GM23338 (cell line): ENCODE data around the gene ICE1. TPM values are rescaled to one million over a fixed set of nuclear protein-coding genes. Genes with fewer than 3 reads are reported as not detected.

Experiments used
- ATAC-seq: fragments of 200-7000 bp; cut with Tn5 transposase; 3 replicates; pipeline ENCODE4 v1.9.1; 2020
- DNase-seq: peaks from one replicate; pipeline ENCODE4 v3.0.0-alpha.2; 2015; ENCODE audit warnings: low spot score
- H2AFZ ChIP-seq: fragments of 200-600 bp; sonication (generic); 2 replicates; pipeline ENCODE4 v1.8.0; 2016; ENCODE audit warnings: antibody characterized with exemption, mild to moderate bottlenecking, moderate library complexity
- H3F3A ChIP-seq: fragments of 200-600 bp; sonication (generic); replicated peaks from 2 replicates; pipeline ENCODE4 v1.8.0; 2017; ENCODE audit warnings: antibody characterized with exemption, mixed run types, low read depth
- H3K27ac ChIP-seq: fragments of 200-600 bp; sonication (generic); 2 replicates; pipeline ENCODE4 v1.6.1; 2016; ENCODE audit warnings: low read depth
- H3K27me3 ChIP-seq: fragments of 200-600 bp; sonication (generic); 2 replicates; pipeline ENCODE4 v1.8.0; 2016; ENCODE audit warnings: mild to moderate bottlenecking, mixed run types, moderate library complexity; ENCODE audit not compliant: insufficient read depth
- H3K36me3 ChIP-seq: fragments of 200-600 bp; sonication (generic); 2 replicates; pipeline ENCODE4 v1.8.0; 2016; ENCODE audit warnings: mild to moderate bottlenecking; ENCODE audit not compliant: insufficient read depth
- H3K4me1 ChIP-seq: fragments of 200-600 bp; sonication (generic); 2 replicates; pipeline ENCODE4 v1.8.0; 2016; ENCODE audit warnings: mild to moderate bottlenecking, moderate library complexity; ENCODE audit not compliant: insufficient read depth
- H3K4me2 ChIP-seq: fragments of 200-600 bp; sonication (generic); 2 replicates; pipeline ENCODE4 v1.7.1; 2017; ENCODE audit warnings: mixed run types
- H3K4me3 ChIP-seq: fragments of 200-600 bp; sonication (generic); 2 replicates; pipeline ENCODE4 v1.6.1; 2016; ENCODE audit warnings: mixed run types
- H3K79me2 ChIP-seq: fragments of 200-600 bp; sonication (generic); replicated peaks from 2 replicates; pipeline ENCODE4 v1.8.0; 2017; ENCODE audit warnings: mild to moderate bottlenecking; ENCODE audit not compliant: insufficient read depth
- H3K9me2 ChIP-seq: fragments of 200-600 bp; sonication (generic); 2 replicates; pipeline ENCODE4 v1.8.0; 2017; ENCODE audit not compliant: insufficient read depth
- H4K20me1 ChIP-seq: fragments of 200-600 bp; sonication (generic); replicated peaks from 2 replicates; pipeline ENCODE4 v1.8.0; 2017; ENCODE audit warnings: mild to moderate bottlenecking; ENCODE audit not compliant: insufficient read depth
- H3K27ac Mint-ChIP-seq: 2 replicates; pipeline ENCODE4 v1.8.0; 2020; ENCODE audit warnings: inconsistent platforms, mild to moderate bottlenecking, moderate library complexity, mixed read lengths
- H3K27me3 Mint-ChIP-seq: 3 replicates; pipeline ENCODE4 v1.8.0; 2022; ENCODE audit warnings: low read depth, mild to moderate bottlenecking, moderate library complexity, mixed read lengths, inconsistent platforms; ENCODE audit not compliant: insufficient read depth, poor library complexity
- H3K36me3 Mint-ChIP-seq: 3 replicates; pipeline ENCODE4 v1.8.0; 2021; ENCODE audit warnings: low read depth, mild to moderate bottlenecking, inconsistent platforms, moderate library complexity, mixed read lengths
- H3K4me1 Mint-ChIP-seq: 3 replicates; pipeline ENCODE4 v1.8.0; 2020; ENCODE audit warnings: mild to moderate bottlenecking, inconsistent platforms, mixed read lengths
- H3K4me3 Mint-ChIP-seq: 3 replicates; pipeline ENCODE4 v1.8.0; 2021; ENCODE audit warnings: moderate library complexity, mild to moderate bottlenecking, inconsistent platforms, mixed read lengths
- H3K9me3 Mint-ChIP-seq: 3 replicates; pipeline ENCODE4 v1.8.0; 2020; ENCODE audit warnings: moderate library complexity, mild to moderate bottlenecking, inconsistent platforms, mixed read lengths
- CREB1 ChIP-seq: fragments of 250-450 bp; sonication (Bioruptor Pico); IDR thresholded peaks from 2 replicates; pipeline ENCODE4 v1.5.0; 2020; ENCODE audit warnings: low read depth, mild to moderate bottlenecking, moderate library complexity
- CTCF ChIP-seq, 2 experiments: fragments of 200-600 bp in 1 of 2; sonication (generic) in 1 of 2; conservative IDR thresholded peaks; 2 replicates each; pipeline versions ENCODE4 v1.5.1 to v1.6.1; 2016 to 2017; ENCODE audit warnings: antibody characterized with exemption in 2 of 2, low read depth in 2 of 2, mild to moderate bottlenecking in 2 of 2, moderate library complexity in 1 of 2
- ETS1 ChIP-seq: IDR thresholded peaks from 2 replicates; pipeline ENCODE4 v1.6.1; 2016; ENCODE audit warnings: antibody characterized with exemption
- EZH2phosphoT487 ChIP-seq: fragments of 200-600 bp; sonication (generic); IDR thresholded peaks from one replicate; pipeline ENCODE4 v1.8.1; 2018; ENCODE audit warnings: antibody characterized with exemption; ENCODE audit not compliant: unreplicated experiment
- NANOG ChIP-seq: IDR thresholded peaks from 2 replicates; pipeline ENCODE4 v1.6.1; 2016; ENCODE audit warnings: antibody characterized with exemption, borderline replicate concordance
- POLR2AphosphoS5 ChIP-seq: IDR thresholded peaks from 2 replicates; pipeline ENCODE4 v1.6.1; 2016; ENCODE audit warnings: antibody characterized with exemption, low read depth
- REST ChIP-seq: IDR thresholded peaks from one replicate; pipeline ENCODE4 v1.6.1; 2018; ENCODE audit warnings: antibody characterized with exemption; ENCODE audit not compliant: unreplicated experiment
- ZNF114 ChIP-seq: fragments of 250-450 bp; sonication (Bioruptor Pico); IDR thresholded peaks from 2 replicates; pipeline ENCODE4 v1.5.0; 2020; ENCODE audit warnings: mild to moderate bottlenecking, moderate library complexity
- ZNF462 ChIP-seq: fragments of 250-450 bp; sonication (Bioruptor Pico); IDR thresholded peaks from 2 replicates; pipeline ENCODE4 v1.5.0; 2020; ENCODE audit warnings: mild to moderate bottlenecking, moderate library complexity
- polyA plus RNA-seq: library from polyadenylated mRNA; unstranded; fragments of >200 nt; fragmentation: Nextera tagmentation; extraction: Ambion mirVana; gene quantifications from 2 replicates; pipeline ENCODE4 v1.2.1, GENCODE V29; 2016
- total RNA-seq: library from RNA; depleted of rRNA; stranded (reverse); fragments of >200 nt; shearing (Covaris generic); gene quantifications from 2 replicates; pipeline ENCODE4 v1.2.3, GENCODE V29; 2014

Gene ICE1
- total and polyA plus RNA-seq, 2 experiments from 2014 or later, result 59.5 to 65.1 TPM

GRCh38 chr5:5481633-5482032 is 59.2 kb downstream of the ICE1 start:
- no peak overlapping the region for H2AFZ ChIP-seq
- Mint-ChIP-seq H3K4me3 (no peak overlapping the region), H3K27ac (no peak overlapping the region), H3K9me3 (peaks cover 3% of the 10 kb centered on the region; the same call in 1 of the 3 replicates), H3K27me3 (peaks cover 2% of the 10 kb centered on the region), H3K4me1 (peaks cover 14% of the 10 kb centered on the region), H3K36me3 (peaks cover 35% of the 10 kb centered on the region; the same call in 2 of the 3 replicates)
- peaks cover under 1% of the 10 kb centered on the region; the same call in 1 of the 2 replicates for H3K36me3 ChIP-seq
- peaks cover 17% of the 10 kb centered on the region for H3K4me1 ChIP-seq
- TF ChIP-seq CREB1 (CRISPR knock-in tag), result no peak
- no peak for TF ChIP-seq NANOG
- no peak overlapping the region for H3K4me2 ChIP-seq
- H3K9me2 ChIP-seq, result no peaks in the 10 kb centered on the region
- no peak for ATAC-seq
- H3K4me3 ChIP-seq, result no peak overlapping the region
- H3F3A ChIP-seq, result no peaks in the 10 kb centered on the region
- no peak for DNase-seq
- H3K27me3 ChIP-seq, result no peaks in the 10 kb centered on the region
- H4K20me1 ChIP-seq, result peaks cover 3% of the 10 kb centered on the region
- no peaks in the 10 kb centered on the region for H3K79me2 ChIP-seq
- H3K27ac ChIP-seq, result no peak overlapping the region

- no peak; the same call in 2 of the 3 replicates for ATAC-seq
- Mint-ChIP-seq H3K36me3 (peaks cover 24% of the 10 kb centered on the region; the same call in 2 of the 3 replicates), H3K4me3 (no peak overlapping the region), H3K4me1 (peaks cover 14% of the 10 kb centered on the region), H3K9me3 (peaks cover 3% of the 10 kb centered on the region; the same call in 1 of the 3 replicates), H3K27ac (peak overlapping the region; percentile 52; the same call in 1 of the 2 replicates), H3K27me3 (peaks cover 2% of the 10 kb centered on the region)
- Histone ChIP-seq H3K4me1 (peaks cover 17% of the 10 kb centered on the region), H4K20me1 (peaks cover 3% of the 10 kb centered on the region), H3K27ac (no peak overlapping the region), H3K36me3 (no peaks in the 10 kb centered on the region; the same call in 1 of the 2 replicates), H2AFZ (no peak overlapping the region), H3K4me3 (no peak overlapping the region), H3K27me3 (no peaks in the 10 kb centered on the region), H3K4me2 (0 out of 2 replicates have a peak overlapping the region, but pooled peaks have one; percentile 7), H3F3A (no peaks in the 10 kb centered on the region), H3K79me2 (no peaks in the 10 kb centered on the region), H3K9me2 (no peaks in the 10 kb centered on the region)
- no peak for DNase-seq
- TF ChIP-seq ZNF114 (CRISPR knock-in tag) (no peak), NANOG (no peak), EZH2phosphoT487 (no peak), ZNF462 (CRISPR knock-in tag) (no peak), ETS1 (no peak), REST (no peak), CTCF (conservative IDR thresholded peaks at IDR 0.05; ENCODE audit: low read depth in 2 of 2) (no peak), POLR2AphosphoS5 (no peak)
These were observed 60.9 kb downstream of the ICE1 start for GRCh38 chr5:5483350-5483749.
